Panc1 (cell line): ENCODE results near the gene SYCE3. TPM values are rescaled to one million over a fixed set of nuclear protein-coding genes. Genes with fewer than 3 reads are reported as not detected.

Source experiments
- ATAC-seq: fragments of 200-7000 bp; cut with Tn5 transposase; 2 replicates; pipeline ENCODE4 v1.9.1; 2020; ENCODE audit warnings: mild to moderate bottlenecking, moderate library complexity
- BruUV-seq: library from RNA; stranded (reverse); fragments of 400-500 nt; replicated peaks from 2 replicates; lab custom pipeline; 2021; lab: Mats Ljungman, UMichigan
- CTCF ChIA-PET: fragments of 300-600 bp; sonication (Branson Sonifier 250); formaldehyde crosslinking; loops from one replicate; lab custom pipeline; 2022; ENCODE audit warnings: antibody characterized with exemption; lab: Charles Lee
- POLR2A ChIA-PET: fragments of 300-600 bp; sonication (Branson Sonifier 250); formaldehyde crosslinking; loops from one replicate; lab custom pipeline; 2022; ENCODE audit warnings: antibody characterized with exemption; lab: Charles Lee
- DNase-seq: peaks from one replicate; pipeline ENCODE4 v3.0.0-alpha.2; 2010; ENCODE audit warnings: low read depth, low spot score
- H3K27ac ChIP-seq: 2 replicates; pipeline ENCODE4 v1.5.1; 2011; ENCODE audit warnings: mild to moderate bottlenecking, low read length, inconsistent platforms
- H3K27me3 ChIP-seq: fragments of 200-500 bp; sonication (Bioruptor generic); 2 replicates; pipeline ENCODE4 v1.6.0; 2014; ENCODE audit warnings: low read length, inconsistent platforms; ENCODE audit not compliant: control insufficient read depth, insufficient read depth
- H3K36me3 ChIP-seq: fragments of 200-500 bp; sonication (Bioruptor generic); 2 replicates; pipeline ENCODE4 v1.5.1; 2014; ENCODE audit warnings: inconsistent platforms, mild to moderate bottlenecking, low read length, moderate library complexity; ENCODE audit not compliant: control insufficient read depth, insufficient read depth
- H3K4me1 ChIP-seq: 2 replicates; pipeline ENCODE4 v1.5.1; 2011; ENCODE audit warnings: inconsistent platforms, mild to moderate bottlenecking, low read length, moderate library complexity; ENCODE audit not compliant: control insufficient read depth, insufficient read depth
- H3K4me3 ChIP-seq, 2 experiments: 2 replicates each; pipeline ENCODE4 v1.5.1; 2011 to 2012; ENCODE audit warnings: low read depth in 2 of 2, low read length in 2 of 2, mild to moderate bottlenecking in 2 of 2, inconsistent platforms in 1 of 2, moderate library complexity in 1 of 2
- H3K9me3 ChIP-seq: fragments of 200-500 bp; sonication (Bioruptor generic); 2 replicates; pipeline ENCODE4 v1.5.1; 2014; ENCODE audit warnings: low read depth, mild to moderate bottlenecking, inconsistent platforms, low read length, moderate library complexity; ENCODE audit not compliant: control insufficient read depth, insufficient read depth
- CTCF ChIP-seq: fragments of 450-650 bp; IDR thresholded peaks from 2 replicates; pipeline ENCODE4 v1.5.1; 2017; ENCODE audit warnings: mild to moderate bottlenecking
- POLR2AphosphoS5 ChIP-seq: IDR thresholded peaks from 2 replicates; pipeline ENCODE4 v1.6.1; 2012; ENCODE audit warnings: mild to moderate bottlenecking, low read depth, low read length, moderate library complexity
- REST ChIP-seq, 2 experiments: IDR thresholded peaks; 2 replicates each; pipeline ENCODE4 v1.6.1; 2011 to 2012; ENCODE audit warnings: low read depth in 2 of 2, control low read depth in 1 of 2, low read length in 1 of 2, mild to moderate bottlenecking in 1 of 2, moderate library complexity in 1 of 2; ENCODE audit not compliant: insufficient read depth in 1 of 2
- SIN3A ChIP-seq: IDR thresholded peaks from 2 replicates; pipeline ENCODE4 v1.6.1; 2012; ENCODE audit warnings: low read depth, mild to moderate bottlenecking, low read length, moderate library complexity, borderline replicate concordance; ENCODE audit not compliant: insufficient read depth
- TCF7L2 ChIP-seq: IDR thresholded peaks from 2 replicates; pipeline ENCODE4 v1.6.1; 2011; ENCODE audit warnings: mild to moderate bottlenecking, low read depth, low read length, inconsistent platforms
- in situ Hi-C: cut with HindIII; loops from 2 replicates; pipeline ENCODE4 v1.10.0; 2016; ENCODE audit warnings: low sequenced_read_pairs, low pct_unique_long_range_greater_than_20kb
- intact Hi-C: fragments of 100-400 bp; cut with micrococcal nuclease; formaldehyde crosslinking; loops from one replicate; pipeline ENCODE4 v1.10.0; 2022; ENCODE audit not compliant: unreplicated experiment
- total RNA-seq: library from RNA; stranded (reverse); gene quantifications from one replicate; pipeline ENCODE4 v1.2.1, GENCODE V29; 2021; ENCODE audit not compliant: unreplicated experiment

Gene SYCE3
- total RNA-seq, 1 experiment from 2014 or later = not detected

GRCh38 chr22:50611341-50612060, 48.8 kb upstream of the SYCE3 start:
- Histone ChIP-seq H3K27me3 (no peaks in the 10 kb centered on the region), H3K4me1 (peaks cover 7% of the 10 kb centered on the region; the same call in 1 of the 2 replicates), H3K36me3 (no peaks in the 10 kb centered on the region), H3K9me3 (no peaks in the 10 kb centered on the region), H3K4me3 (no peak overlapping the region), H3K27ac (no peak overlapping the region)
- ChIA-PET POLR2A (no interaction called here), CTCF (no interaction called here)
- TF ChIP-seq TCF7L2 = no peak
- TF ChIP-seq POLR2AphosphoS5 = no peak
- no peak for TF ChIP-seq SIN3A
- no peak for TF ChIP-seq CTCF
- TF ChIP-seq REST (IDR thresholded peaks at IDR 0.05; ENCODE audit: insufficient read depth in 1 of 2, low read depth in 2 of 2, low read length in 1 of 2) = no peak
- DNase-seq (no peak), ATAC-seq (no peak)
- intact Hi-C loops (no loop called here), in situ Hi-C loops (no loop called here)
- BruUV-seq = no TSS peak

DNA sequence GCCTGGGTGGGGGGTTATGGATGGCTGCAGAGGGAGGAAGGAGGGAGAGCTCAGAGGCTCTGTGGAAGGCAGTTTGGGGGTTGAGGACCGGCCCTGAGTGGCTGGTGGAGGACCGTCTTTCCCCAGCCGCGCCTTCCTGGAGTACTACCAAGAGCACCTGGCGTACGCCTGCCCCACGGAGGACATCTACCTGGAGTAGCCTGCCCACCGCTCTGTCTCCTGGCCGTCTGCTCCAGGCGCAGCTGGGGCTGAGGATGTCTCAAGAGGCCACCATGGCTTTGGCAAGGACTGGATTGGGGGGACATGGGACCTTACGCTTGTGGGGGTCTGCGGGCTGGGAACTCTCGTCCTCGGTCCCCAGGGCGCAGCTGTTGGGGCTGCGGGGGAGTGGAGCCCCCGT, 47.9 kb upstream of the SYCE3 start:
- ChIA-PET POLR2A (no interaction called here), CTCF (no interaction called here)
- Histone ChIP-seq H3K4me3 (no peak overlapping the region), H3K27me3 (no peaks in the 10 kb centered on the region), H3K27ac (no peak overlapping the region), H3K36me3 (no peaks in the 10 kb centered on the region), H3K9me3 (no peaks in the 10 kb centered on the region), H3K4me1 (peaks cover 7% of the 10 kb centered on the region; the same call in 1 of the 2 replicates)
- no TSS peak for BruUV-seq
- DNase-seq (no peak), ATAC-seq (no peak)
- in situ Hi-C loops (no loop called here), intact Hi-C loops (no loop called here)
- TF ChIP-seq REST (IDR thresholded peaks at IDR 0.05; ENCODE audit: insufficient read depth in 1 of 2, low read depth in 2 of 2, low read length in 1 of 2) (no peak), POLR2AphosphoS5 (no peak), CTCF (no peak), TCF7L2 (no peak), SIN3A (no peak)
